ENCODE measurements around the gene CCDC192.
A peak's percentile ranks its signal among the peaks of the same experiment; 100 is the strongest.

Gene CCDC192

GRCh38 chr5:127810707-127811490 is 107.7 kb downstream of the CCDC192 start:
- DNase-seq (ENCODE audit: low spot score) = no peak

GRCh38 chr5:127812570-127812969 is 109.4 kb downstream of the CCDC192 start:
- no peak for DNase-seq (ENCODE audit: low spot score)

GRCh38 chr5:127813633-127814587 is 110.7 kb downstream of the CCDC192 start:
- no peak for DNase-seq (ENCODE audit: low spot score)

- no peak for DNase-seq (ENCODE audit: low spot score)
Measured at GRCh38 chr5:127814588-127814973, 111.4 kb downstream of the CCDC192 start.

DNA sequence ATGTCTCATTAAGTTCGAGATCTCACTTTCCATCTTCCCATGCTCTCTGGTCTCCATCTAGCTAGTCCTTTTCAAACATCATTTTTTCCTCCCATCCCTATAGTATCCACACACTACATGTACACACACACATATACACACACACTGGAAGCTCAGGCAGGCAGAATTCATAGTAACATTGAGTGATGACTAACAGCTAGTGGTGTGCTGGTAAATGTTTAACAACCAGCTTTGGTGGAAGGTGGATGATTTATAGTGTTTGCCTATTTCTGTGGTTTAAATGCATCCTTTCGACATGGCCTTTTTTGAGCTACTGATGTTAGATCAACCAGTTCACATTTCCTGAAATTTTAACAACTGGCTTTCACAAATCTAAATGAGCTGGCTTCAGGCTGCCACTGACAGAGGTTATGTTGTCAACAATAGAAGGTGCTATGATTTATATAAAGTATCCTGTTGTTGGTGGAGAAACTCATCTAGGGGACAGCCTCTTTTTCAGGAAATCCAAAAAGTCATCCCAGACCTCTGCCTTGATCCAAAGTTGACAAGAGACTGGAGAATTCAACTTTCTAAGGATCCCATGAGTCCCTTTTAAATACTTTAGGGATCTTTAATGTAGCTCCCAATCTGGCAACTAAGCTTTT is 117.8 kb downstream of the CCDC192 start:
- no peak for DNase-seq (ENCODE audit: low spot score)

DNA sequence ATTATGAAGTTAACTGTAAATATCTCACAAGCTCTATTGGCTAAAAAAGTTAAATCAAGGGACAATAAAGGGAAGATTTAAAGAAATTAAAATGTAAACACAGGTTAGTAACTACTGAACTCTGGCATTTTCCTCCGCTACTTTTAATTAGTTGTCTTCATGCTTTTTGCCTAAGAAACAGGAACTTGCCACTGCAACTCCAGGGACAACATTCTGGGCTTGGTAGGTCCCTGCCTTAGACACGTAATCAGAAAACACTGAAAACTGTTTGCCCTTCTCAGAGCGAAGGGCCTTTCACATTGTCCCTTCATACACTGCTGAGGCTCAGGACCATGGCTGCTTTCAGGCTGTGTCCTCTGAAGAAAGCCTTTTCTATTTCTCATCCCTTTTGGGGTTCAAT is 118.7 kb downstream of the CCDC192 start:
- no peak for DNase-seq (ENCODE audit: low spot score)

- no peak for DNase-seq (ENCODE audit: low spot score)
Measured at GRCh38 chr5:127824126-127824525, 120.9 kb downstream of the CCDC192 start.

- DNase-seq (ENCODE audit: low spot score) = no peak
Measured at GRCh38 chr5:127826011-127826410, 122.8 kb downstream of the CCDC192 start.

DNA sequence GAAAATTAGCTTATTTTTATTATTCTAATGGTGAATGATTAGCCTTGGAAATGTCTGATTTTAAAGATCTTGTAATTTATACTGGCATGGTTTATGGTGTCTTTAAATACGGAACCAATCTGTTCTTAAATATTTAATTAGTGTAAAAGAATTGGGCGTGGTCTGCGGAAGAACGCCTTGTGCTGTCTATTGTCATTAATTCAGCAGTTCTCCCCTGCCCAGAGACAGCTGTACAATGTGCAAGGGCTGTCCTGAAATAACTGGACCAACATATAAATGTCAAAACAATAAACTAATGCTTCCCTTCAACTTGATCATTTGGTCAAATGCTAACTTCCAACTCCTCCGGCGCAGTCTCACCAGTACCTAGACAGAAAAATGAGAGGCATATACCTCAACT is 124.3 kb downstream of the CCDC192 start:
- DNase-seq (ENCODE audit: low spot score) = no peak

- no peak for DNase-seq (ENCODE audit: low spot score)
Measured at GRCh38 chr5:127830157-127830556, 127.0 kb downstream of the CCDC192 start.

DNA sequence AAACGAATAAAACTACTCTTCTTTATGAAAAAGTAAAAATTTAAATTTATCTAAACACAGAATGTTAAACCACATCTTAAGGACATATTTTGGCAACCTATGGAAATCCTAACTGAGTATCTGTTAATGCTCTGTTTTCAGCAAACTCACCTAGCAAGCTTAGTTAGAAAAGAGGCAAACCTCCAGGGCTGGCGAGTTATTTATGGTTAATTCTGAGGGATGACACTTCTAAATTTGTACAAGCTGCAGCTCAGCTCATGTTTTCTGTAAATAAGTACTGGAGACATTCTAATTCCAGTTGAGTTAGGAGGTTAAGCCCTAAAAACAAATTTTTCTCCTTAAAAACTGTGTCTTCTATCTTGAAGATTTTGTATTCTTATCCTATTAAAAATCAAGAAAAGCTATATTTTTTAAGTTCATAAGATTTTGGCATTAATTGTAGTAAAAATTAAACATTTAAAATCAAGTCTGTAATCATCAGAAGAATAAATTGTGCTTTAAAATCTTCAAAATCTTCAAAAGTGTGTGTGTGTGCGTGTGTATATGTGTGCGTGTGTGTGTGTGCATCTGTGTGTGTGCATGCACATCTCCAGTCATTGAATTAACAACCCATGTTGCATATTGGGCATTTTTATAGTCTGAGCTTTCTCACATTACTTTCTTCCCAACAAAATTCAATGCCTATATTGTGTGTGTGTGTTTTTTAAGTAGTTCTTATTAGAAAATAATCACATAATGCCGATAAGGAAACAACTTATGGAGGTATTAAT is 127.8 kb downstream of the CCDC192 start:
- DNase-seq (ENCODE audit: low spot score) = no peak

DNA sequence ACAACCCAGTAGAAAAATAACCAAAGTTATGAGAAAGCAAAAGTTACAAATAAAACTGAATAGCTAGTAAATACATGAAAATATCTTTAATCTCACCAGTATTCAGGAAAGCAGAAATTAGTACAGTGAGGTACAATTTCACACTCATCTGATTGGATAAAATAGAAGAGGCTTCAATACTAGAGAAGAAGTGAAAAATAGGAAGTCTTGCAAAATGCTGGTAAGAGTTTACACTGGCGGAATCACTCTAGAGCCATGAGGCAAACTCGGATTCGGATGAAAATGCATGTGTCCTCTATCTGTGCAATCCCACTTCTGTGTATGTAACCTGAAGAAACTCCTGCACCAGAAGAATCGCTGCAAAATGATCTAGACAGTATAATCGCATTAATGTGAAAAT is 128.9 kb downstream of the CCDC192 start:
- DNase-seq (ENCODE audit: low spot score) = no peak

DNA sequence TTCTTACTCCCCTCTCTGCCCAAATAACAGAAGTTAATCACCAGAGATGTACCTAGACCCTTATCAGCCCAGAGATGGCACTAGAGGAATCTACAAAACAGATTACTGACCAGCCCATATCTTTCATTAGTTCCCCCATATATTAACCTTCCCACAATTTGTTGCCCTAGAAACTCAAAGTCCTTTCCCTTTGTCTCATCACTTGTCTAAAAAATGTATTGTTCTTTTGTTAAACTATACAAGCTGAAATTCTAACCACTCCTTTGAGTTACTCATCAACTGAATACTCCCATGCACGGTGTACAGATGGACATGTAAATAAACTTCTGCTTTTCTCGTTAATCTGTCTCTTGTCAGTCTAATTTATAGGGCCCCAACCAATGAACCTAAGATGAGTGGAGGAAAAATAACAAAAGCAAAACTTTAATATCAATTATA is 130.9 kb downstream of the CCDC192 start:
- peak; percentile 30 for DNase-seq (ENCODE audit: low spot score)

- no peak for DNase-seq (ENCODE audit: low spot score)
Measured at GRCh38 chr5:127834554-127834953, 131.4 kb downstream of the CCDC192 start.

DNA sequence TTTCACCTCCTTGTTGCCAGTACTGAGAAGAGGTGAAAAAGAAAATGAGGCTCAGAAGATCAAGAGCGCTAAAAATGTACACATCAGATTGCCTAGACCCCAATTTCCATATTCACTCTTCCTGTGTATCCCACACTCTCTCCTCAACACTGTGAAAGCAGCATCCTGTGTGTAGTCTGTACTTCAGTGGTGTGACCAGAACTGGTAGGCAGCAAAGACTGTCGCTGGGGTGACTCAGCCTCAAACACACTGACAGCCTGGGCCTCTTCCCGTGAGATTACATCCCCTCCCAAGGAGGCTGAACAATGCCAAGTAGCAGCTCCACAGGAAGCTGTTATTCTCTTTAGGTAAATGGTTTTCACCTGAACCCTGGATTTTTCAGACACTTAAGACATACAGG is 135.5 kb downstream of the CCDC192 start:
- DNase-seq (ENCODE audit: low spot score) = no peak

DNA sequence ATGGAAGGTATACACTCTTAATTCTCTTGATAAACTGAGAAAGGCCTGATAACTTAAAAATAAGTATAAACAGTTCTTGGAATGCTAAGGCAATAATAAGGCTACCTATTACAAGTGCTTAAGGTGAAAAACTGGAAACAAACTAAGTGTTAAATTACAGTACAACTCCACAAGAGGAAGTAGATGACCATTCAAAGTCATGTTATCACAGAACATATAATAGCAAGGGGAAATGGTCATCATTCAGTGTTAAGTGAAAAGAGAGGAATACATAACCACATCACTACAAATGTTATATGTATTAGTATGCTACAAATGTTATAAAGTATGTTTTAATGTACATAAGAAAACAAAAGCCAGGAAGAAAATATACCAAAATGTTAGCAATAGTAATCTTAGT is 135.9 kb downstream of the CCDC192 start:
- DNase-seq (ENCODE audit: low spot score) = no peak

DNA sequence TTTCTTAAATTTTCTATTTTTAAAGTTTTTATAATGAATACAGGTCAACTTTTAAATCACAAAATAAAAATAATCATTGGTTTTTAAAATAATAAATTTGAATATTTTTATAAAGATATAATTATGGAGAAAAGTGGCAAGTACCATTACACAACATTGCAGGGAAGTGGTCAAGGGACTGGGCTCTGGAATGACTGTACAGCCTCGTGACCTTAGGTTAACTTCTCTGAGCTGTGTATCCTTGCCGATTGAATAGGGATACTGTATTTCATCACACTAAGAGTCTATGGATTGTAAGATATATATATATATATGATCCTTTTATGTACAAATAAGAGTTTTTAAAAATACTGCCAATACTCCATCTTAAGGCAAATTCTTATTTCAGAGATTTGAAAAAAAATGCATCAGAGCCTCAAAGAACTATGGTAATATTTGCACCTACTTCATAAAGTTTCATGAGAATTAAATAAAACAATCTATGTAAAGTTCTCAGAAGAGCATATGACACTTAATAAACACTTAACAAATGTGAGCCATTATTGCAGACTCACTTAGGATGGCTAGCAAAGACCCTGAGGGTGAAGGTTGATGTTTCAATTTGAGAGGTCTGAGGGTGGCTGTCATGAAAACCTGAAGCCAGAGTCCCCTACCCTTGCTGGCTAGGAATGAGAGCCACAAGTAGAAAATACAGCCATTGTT is 136.5 kb downstream of the CCDC192 start:
- DNase-seq (ENCODE audit: low spot score) = no peak

DNA sequence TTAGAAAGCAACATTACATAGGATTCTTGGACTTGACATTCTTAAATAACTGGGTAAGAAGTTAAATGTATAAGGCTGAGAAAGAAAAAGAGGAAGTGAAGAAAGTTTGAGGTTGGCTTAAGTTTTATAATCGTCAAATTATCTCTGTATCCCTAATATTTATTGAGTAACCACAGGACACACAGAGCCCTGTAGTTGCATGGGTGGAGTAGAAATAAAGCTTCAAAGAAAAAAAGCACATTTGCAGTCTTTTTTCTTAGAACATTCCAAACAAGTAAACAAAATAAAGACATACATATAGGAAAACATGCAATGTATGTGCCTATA is 137.0 kb downstream of the CCDC192 start:
- DNase-seq (ENCODE audit: low spot score) = no peak

GRCh38 chr5:127840809-127841208 is 137.6 kb downstream of the CCDC192 start:
- no peak for DNase-seq (ENCODE audit: low spot score)

DNA sequence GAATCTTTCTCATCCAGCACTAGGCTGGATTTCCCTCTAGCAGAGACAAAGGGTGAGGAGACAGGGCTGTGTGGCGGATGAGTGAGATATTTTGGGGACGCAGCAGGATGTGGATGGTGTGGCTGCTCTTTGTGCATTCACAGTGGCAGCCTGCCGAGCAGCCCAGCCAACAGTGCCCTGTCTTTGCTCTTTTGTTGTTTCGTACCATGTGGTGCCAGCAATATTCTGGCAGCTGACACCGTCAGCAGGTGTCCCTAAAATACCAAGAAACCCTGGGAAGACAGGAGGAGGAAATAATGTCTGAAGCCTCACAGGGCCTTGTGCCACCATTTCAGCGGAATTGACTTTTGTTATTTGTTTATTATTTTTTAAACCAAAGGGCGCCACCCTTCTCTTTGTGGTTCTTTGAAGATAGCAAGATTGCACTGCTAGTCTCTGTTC is 141.4 kb downstream of the CCDC192 start:
- peak; percentile 89 for DNase-seq (ENCODE audit: low spot score)

- DNase-seq (ENCODE audit: low spot score) = no peak
Measured at GRCh38 chr5:127846884-127847283, 143.7 kb downstream of the CCDC192 start.

Data from Ammon's horn (tissue), 1 donor.